Stimulated activated CD4-positive, alpha-beta T cell treated with anti-CD3 and anti-CD28 coated beads, Interleukin-4, amount 100 ng/mL, for 4 hours (primary cell): Measurements from ENCODE around the gene HOTAIR.

Experiments
- DNase-seq, 2 experiments: peaks; one replicate each; pipeline ENCODE4 v3.0.0-alpha.2; 2020

HOTAIR gene

DNA sequence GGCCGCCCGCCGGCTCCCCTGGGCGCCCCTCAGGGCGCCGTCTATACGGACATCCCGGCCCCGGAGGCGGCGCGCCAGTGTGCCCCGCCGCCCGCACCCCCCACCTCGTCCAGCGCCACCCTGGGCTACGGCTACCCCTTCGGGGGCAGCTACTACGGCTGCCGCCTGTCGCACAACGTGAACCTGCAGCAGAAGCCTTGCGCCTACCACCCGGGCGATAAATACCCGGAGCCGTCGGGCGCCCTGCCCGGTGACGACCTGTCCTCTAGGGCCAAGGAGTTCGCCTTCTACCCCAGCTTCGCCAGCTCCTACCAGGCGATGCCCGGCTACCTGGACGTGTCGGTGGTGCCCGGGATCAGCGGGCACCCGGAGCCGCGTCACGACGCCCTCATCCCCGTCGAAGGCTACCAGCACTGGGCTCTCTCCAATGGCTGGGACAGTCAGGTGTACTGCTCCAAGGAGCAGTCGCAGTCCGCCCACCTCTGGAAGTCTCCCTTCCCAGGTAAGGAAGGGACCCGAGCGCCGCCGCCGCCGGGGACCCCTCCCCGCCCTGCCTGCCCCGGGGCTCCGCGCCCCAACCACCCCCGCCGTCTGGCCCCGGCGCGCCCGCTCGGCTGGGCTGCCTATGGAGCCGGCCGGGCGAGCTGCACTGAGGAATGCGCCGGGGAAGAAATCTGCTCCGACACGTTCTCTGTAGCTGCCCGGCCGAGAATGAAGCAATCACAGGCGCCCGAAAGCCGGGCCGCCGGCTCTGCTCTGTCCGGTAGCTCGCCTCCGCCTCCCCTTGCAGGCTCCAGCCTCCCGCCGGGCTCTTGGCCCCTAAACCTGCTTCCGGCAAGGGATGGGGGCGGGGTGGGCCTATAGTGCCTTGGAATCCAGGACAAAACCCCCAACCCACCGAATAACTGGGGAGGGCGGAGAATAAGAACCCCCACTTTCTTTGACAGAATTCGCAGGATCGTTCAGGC is 35.3 kb downstream of the HOTAIR start:
- no peak for DNase-seq

DNA sequence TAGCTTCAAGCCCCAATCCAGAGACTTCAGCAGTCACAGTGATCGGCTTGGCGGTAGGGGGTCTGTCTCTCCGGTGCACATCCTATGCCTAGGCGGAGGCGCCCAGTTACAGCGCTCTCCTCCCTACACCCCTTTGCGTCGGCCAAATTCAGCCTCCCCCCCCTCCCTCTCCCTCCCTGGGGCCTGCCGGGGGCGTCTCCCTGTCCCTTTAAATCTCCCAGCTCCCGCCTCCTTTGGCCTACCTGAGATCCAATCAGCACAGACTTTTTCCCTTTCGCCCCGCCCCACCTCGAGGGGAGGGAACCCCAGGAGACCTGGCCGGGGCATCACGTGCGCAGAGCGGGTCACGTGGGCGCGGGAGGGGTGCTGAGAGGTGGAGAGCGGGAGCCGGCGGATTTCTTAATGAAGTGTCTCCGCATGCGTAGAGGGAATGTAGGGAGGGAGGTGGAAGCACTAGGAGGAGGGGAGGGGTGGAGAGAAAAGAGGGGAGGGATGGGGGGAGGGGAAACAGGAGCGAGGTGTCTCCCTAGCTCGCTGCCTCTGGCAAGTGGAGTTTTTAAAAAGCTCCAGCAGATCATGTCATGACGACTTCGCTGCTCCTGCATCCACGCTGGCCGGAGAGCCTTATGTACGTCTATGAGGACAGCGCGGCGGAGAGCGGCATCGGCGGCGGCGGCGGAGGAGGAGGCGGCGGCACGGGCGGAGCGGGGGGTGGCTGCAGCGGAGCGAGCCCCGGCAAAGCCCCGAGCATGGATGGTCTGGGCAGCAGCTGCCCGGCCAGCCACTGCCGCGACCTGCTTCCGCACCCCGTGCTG is 36.2 kb downstream of the HOTAIR start, which contains the start of gene HOXC13:
Gene HOXC13 (plus strand): TSS at position 506 of the 815 bp plus-strand sequence. CDS start 76 bp downstream, at position 582.
- DNase-seq, result peak; percentile 39 to 42

DNA sequence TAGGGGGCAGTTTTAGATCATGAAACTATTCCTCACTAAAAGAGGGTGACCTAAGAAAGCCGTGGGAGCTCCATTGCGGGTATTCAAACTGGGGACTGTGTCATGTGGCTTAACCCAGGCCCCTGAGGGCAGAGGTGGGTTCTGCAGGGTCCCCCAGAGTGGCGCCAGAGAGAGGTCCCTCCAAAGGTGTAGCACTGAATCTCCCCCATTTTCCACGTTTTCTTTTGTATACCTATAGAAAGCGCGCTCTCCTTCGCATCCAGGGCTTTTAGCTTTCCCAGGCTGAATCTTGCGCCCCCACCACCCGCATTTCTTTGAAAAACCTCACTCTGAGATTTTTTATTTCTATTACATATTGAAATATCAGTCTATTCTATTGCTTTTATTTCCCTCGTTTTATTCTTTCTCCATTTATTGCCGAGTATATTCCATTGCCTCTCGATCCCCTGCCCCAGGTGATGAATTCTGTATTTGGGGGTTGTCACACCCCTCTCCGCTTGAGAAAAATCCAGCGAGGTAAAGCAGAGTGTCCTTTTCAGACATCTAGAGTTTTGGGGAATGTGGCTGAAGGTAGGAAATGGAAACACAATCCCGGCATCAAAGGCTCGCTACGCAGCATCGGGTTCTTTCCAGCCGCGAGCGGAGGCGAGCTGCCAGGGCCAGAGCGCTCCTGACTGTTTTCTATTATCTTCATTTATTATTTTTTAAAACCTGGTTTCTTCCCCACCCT is 37.0 kb downstream of the HOTAIR start:
- no peak for DNase-seq

DNA sequence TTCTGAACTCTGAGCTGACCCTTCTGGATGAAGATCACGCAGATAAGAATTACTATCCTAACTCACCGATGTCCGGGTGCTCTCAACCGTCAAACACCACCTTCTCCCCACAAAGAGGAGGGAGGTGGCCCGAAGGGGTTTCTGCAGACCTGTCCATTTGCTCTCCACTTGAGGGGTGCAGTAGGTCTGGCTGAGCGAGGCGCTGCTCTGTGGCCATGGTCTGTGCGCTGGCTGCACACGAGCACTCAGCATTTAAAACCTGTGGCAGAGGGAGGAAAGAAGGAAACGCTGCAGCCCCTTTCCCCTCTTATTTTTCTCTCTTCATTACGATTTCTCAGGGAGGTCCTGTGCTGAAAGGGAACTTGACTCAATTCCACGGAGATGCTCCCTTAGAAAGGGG is 37.7 kb downstream of the HOTAIR start:
- no peak for DNase-seq

DNA sequence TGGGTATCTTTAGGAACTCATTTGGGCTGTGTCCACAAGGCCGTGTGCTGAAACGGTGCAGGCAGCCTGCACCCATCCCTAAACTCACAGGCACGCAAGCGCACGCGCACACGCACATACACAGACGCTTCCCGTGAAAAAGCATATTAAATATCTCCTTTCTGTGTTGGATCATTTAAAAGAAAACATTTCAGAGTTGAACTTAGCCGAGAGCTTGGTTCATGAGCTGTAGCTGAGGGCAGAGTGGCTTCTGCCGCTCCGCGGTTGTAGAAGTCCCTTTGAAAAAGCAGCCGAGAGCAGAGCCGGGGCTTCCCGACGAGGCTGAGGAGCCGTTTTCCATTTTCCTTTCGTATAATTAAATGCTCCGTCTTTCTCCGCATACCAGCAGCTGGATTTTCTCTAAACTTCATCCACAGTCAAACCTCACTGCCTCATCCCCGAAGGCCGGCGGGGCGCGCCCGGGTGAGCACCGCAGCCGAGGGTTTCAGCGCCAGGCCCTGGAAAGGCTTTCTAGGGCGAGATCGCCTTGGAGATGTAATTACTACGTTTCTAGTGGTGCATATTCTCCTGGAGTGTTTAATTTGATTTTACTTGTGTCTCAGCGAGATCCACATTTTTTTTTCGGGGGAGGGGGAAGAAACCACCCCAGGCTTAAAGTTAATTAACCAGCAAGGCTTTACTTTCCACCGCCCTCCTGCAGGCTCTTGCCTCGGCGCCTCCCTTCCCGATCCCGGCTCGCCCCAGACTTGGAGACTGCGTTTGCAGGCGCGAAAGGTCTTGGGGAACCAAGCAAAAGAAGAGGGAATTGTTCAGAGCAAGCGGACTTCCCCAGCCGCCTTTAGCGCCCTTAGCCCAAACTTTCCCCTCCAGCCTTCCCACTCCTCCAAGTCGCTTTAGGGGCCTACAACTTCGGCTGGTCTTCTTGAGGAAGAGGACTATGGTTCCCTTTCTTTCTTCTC is 39.1 kb downstream of the HOTAIR start:
- DNase-seq, result no peak

DNA sequence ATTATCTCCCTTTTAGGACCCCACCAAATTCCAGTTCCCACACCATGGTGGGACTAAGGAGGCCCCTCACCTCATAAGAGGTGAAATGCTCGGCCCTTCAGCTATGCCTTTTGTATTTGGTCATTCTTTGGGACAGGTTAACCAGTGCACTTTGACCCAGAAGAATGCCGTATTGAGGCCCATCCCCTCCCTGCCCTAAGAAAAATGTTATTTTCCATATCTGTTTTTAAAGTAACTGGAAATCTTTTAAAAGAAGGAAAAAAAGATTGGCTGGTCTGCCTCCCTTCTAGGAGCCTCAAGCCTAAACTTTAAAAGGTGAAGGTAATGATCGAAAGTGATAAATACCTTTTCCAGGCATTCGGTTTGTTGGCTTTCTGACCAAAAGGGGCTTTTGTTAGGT is 41.8 kb downstream of the HOTAIR start:
- DNase-seq, result no peak

DNA sequence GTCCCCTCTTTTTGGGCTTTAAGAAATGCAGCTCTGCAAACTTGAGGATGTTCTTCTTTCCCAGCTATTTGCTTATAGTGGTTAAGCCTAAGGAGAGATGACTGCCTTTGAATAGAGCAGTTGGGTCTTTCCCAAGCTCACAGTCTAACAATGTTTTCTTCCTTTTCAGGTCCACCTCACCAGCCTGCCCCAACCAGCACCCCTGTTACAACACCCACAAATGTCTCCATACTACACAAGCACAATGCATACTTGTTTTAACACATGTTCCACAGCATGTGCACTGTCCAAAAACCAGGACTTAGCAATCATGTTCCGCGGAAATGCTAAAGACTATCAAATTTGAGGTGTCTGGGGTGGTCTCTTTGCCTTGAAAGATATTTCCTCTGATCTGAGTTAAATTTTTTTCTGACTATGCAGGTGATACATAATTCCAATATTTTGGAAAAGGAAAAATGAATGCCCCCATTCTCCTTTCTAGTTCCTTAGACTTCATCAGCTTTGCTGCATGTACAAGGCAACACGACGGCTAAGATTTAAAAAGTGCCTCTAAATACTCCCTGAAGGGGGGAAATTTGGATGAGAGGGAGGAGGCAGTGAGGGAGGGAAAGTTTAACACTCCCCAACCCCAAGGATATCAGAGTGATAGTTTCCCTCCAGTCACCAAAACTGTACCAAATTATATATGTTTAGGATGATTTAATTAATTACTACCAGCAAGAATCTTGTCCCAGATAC is 42.7 kb downstream of the HOTAIR start:
- no peak for DNase-seq

- no peak for DNase-seq
Observed at GRCh38 chr12:53930591-53931255, 44.0 kb downstream of the HOTAIR start.

GRCh38 chr12:53929527-53929926 is 45.2 kb downstream of the HOTAIR start:
- DNase-seq, result no peak

- DNase-seq, result no peak
Observed at GRCh38 chr12:53928054-53928835, 46.5 kb downstream of the HOTAIR start.

DNA sequence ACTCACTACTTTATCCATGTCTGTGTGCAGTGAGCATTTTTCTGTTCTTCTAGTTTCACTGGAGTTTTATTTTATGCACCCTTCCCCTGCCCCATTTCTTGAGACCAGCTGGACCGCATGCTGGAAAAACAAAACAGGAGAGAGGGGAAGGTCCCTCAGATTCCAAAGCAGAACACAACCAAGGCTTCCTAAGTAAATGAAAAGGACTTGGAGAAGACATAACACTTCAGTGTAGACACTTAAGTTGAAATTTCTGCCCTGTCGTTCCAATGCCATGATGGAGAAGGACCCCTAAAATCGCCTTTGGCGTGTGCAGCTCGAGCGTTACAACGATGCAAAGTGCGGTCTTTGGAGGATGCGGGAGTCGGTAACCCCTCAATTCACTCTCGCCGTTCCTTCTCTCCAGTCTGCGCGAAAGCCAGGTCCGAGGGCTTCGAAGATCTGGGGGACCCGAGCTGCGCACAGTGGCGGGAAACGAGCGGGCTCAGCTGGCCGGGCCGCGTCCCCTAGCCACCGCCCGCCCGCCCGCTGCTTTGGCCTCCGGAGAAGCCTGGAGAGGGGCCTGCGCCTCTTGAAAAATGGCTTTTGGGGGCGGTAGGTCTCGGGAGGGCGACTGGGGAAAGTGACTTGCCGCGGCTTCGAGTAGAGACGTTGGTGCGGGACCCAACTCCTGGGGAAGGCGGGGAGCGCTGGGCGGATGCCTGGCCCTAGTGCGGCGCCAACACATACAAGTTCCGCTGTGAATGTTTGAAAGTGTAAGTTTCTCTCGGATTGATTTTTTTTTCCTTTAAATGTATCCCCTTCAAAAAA is 47.3 kb downstream of the HOTAIR start:
- no peak for DNase-seq

GRCh38 chr12:53924521-53925405 is 50.0 kb downstream of the HOTAIR start:
- no peak for DNase-seq

- no peak for DNase-seq
Observed at GRCh38 chr12:53916788-53917655, 57.7 kb downstream of the HOTAIR start.
